Stomach (tissue), 9 donors: ENCODE results near the gene ZFP1. TPM values are rescaled to one million over a fixed set of nuclear protein-coding genes. Genes with fewer than 3 reads are reported as not detected.

Experiments used
- DNase-seq, 2 donors: peaks; one replicate each; pipeline versions ENCODE4 v3.0.0 to v3.0.0-alpha.2; 2013 to 2019
- H3K27ac ChIP-seq, 5 donors: fragments of 200-600 bp in 4 of 5; sonication (generic) in 4 of 5; one replicate each; pipeline ENCODE4 v1.5.1; 2013 to 2019; ENCODE audit warnings: mild to moderate bottlenecking in 1 of 5, moderate library complexity in 1 of 5
- H3K27me3 ChIP-seq, 3 donors: fragments of 200-600 bp; sonication (generic); one replicate each; pipeline ENCODE4 v1.5.1; 2017 to 2019; ENCODE audit warnings: mixed run types in 1 of 3
- H3K36me3 ChIP-seq, 4 donors: fragments of 200-600 bp; sonication (generic); 1 replicate in 3 of 4; 2 replicates in 1 of 4; pipeline ENCODE4 v1.5.1; 2016 to 2019
- H3K4me1 ChIP-seq, 4 donors: fragments of 200-600 bp; sonication (generic); one replicate each; pipeline ENCODE4 v1.5.1; 2016 to 2019
- H3K4me3 ChIP-seq, 4 donors: fragments of 200-600 bp; sonication (generic) in 3 of 4; one replicate each; pipeline ENCODE4 v1.5.1; 2016 to 2019; ENCODE audit warnings: mild to moderate bottlenecking in 1 of 4
- H3K9me3 ChIP-seq, 4 donors: fragments of 200-600 bp; sonication (generic); one replicate each; pipeline ENCODE4 v1.5.1; 2016 to 2019
- CTCF ChIP-seq, 7 experiments: fragments of 450-650 bp in 4 of 7; fragments of 200-600 bp in 3 of 7; sonication (generic) in 3 of 7; IDR thresholded peaks; one replicate each; pipeline ENCODE4 v1.5.1; 2016 to 2019; ENCODE audit warnings: antibody characterized with exemption in 7 of 7, control low read depth in 2 of 7, mild to moderate bottlenecking in 1 of 7
- EP300 ChIP-seq: sonication (generic); formaldehyde crosslinking; IDR thresholded peaks from one replicate; pipeline ENCODE4 v1.6.1; 2017; ENCODE audit warnings: antibody characterized with exemption
- POLR2A ChIP-seq, 4 donors: fragments of 450-650 bp; IDR thresholded peaks; one replicate each; pipeline ENCODE4 v1.6.1; 2016; ENCODE audit warnings: antibody characterized with exemption in 4 of 4, control low read depth in 2 of 4, mild to moderate bottlenecking in 1 of 4, moderate library complexity in 1 of 4
- POLR2AphosphoS5 ChIP-seq, 3 donors: sonication (generic); formaldehyde crosslinking; IDR thresholded peaks; one replicate each; pipeline ENCODE4 v1.6.1; 2016; ENCODE audit warnings: antibody characterized with exemption in 3 of 3
- WGBS, 5 donors: extraction: QIAGEN DNeasy Blood & Tissue Kit in 3 of 5; methylation state at CpG; one replicate each; pipeline versions ENCODE4 v1.1.5 to v1.1.7; 2013 to 2018; 5-methylcytosine and 5-hydroxymethylcytosine counted together
- intact Hi-C: fragments of 100-400 bp; cut with DNase I; formaldehyde crosslinking; loops from one replicate; pipeline ENCODE4 v1.15.1; 2023; ENCODE audit warnings: low total_unique reads
- polyA plus RNA-seq, 3 donors: library from polyadenylated mRNA; stranded (reverse); fragments of 200-250 nt; gene quantifications; one replicate each; pipeline ENCODE4 v1.2.3, GENCODE V29; 2013
- total RNA-seq, 5 donors: library from RNA; depleted of rRNA; stranded (reverse); fragments of >200 nt; gene quantifications; one replicate each; pipeline versions ENCODE4 v1.1.0 to v1.2.3, GENCODE V29; 2014 to 2016
- donor health status: healthy with polysubstance abuse.
- donor health status: Bipolar disorder and iron deficiency.
- donor health status: healthy.

ZFP1 gene
- total and polyA plus RNA-seq, 8 donors, result 2.7 to 29.2 (median 5.2) TPM; not detected in 1

- H3K4me3 ChIP-seq, result no peak overlapping the region
- intact Hi-C loops, result no loop called here
- H3K27ac ChIP-seq, result no peak overlapping the region
- H3K9me3 ChIP-seq, result peaks cover 17 to 99% (median 57%) of the 10 kb centered on the region in 4 donors
- DNase-seq, result no peak
- H3K27me3 ChIP-seq, result no peaks in the 10 kb centered on the region
- no peaks in the 10 kb centered on the region for H3K4me1 ChIP-seq
- peaks cover 32 to 72% (median 59%) of the 10 kb centered on the region in 4 donors for H3K36me3 ChIP-seq
- 88 to 98% (median 97%) methylated on average over 10 of the region's 10 CpGs for WGBS, 5 donors
- TF ChIP-seq POLR2A (IDR thresholded peaks at IDR 0.05) (no peak), CTCF (IDR thresholded peaks at IDR 0.05) (no peak), EP300 (no peak), POLR2AphosphoS5 (IDR thresholded peaks at IDR 0.05) (no peak)
Measured at GRCh38 chr16:75169899-75170405, 21.6 kb downstream of the ZFP1 start.

- no peaks in the 10 kb centered on the region for H3K4me1 ChIP-seq
- TF ChIP-seq CTCF (IDR thresholded peaks at IDR 0.05), result no peak
- no peak for TF ChIP-seq POLR2AphosphoS5 (IDR thresholded peaks at IDR 0.05)
- no peak for TF ChIP-seq EP300
- no peak for TF ChIP-seq POLR2A (IDR thresholded peaks at IDR 0.05)
- peaks cover 31 to 99% (median 66%) of the 10 kb centered on the region in 4 donors for H3K9me3 ChIP-seq
- WGBS, 5 donors, result 92 to 100% (median 97%) methylated on average over 4 of the region's 4 CpGs
- intact Hi-C loops, result no loop called here
- H3K36me3 ChIP-seq, result peaks cover 24 to 51% (median 36%) of the 10 kb centered on the region in 4 donors
- DNase-seq, result no peak
- no peak overlapping the region for H3K27ac ChIP-seq
- no peaks in the 10 kb centered on the region for H3K27me3 ChIP-seq
- no peak overlapping the region for H3K4me3 ChIP-seq
Measured at GRCh38 chr16:75172578-75172977, 24.3 kb downstream of the ZFP1 start.

- DNase-seq, result no peak
- H3K9me3 ChIP-seq, result peaks cover 16 to 74% (median 48%) of the 10 kb centered on the region in 4 donors
- 90 to 95% (median 93%) methylated on average over 3 of the region's 3 CpGs; no CpG with 5 or more reads in 1 of the 5 donors for WGBS, 5 donors
- H3K36me3 ChIP-seq, result peaks cover 4 to 26% (median 11%) of the 10 kb centered on the region in 4 donors
- TF ChIP-seq EP300 (no peak), POLR2AphosphoS5 (IDR thresholded peaks at IDR 0.05) (no peak), CTCF (IDR thresholded peaks at IDR 0.05) (no peak), POLR2A (IDR thresholded peaks at IDR 0.05) (no peak)
- H3K27me3 ChIP-seq, result no peaks in the 10 kb centered on the region
- H3K27ac ChIP-seq, result no peak overlapping the region
- intact Hi-C loops, result no loop called here
- H3K4me3 ChIP-seq, result no peak overlapping the region
- no peaks in the 10 kb centered on the region for H3K4me1 ChIP-seq
Measured at GRCh38 chr16:75175074-75175473, 26.8 kb downstream of the ZFP1 start.

- H3K4me1 ChIP-seq, result no peaks in the 10 kb centered on the region
- no peak overlapping the region for H3K4me3 ChIP-seq
- intact Hi-C loops, result no loop called here
- no peaks in the 10 kb centered on the region for H3K27me3 ChIP-seq
- H3K36me3 ChIP-seq, result peaks cover 0 to 11% (median 0%) of the 10 kb centered on the region in 4 donors
- DNase-seq, result no peak
- H3K27ac ChIP-seq, result no peak overlapping the region
- 92 to 100% (median 97%) methylated on average over 2 of the region's 2 CpGs for WGBS, 5 donors
- TF ChIP-seq POLR2A (IDR thresholded peaks at IDR 0.05) (no peak), CTCF (IDR thresholded peaks at IDR 0.05) (no peak)
- H3K9me3 ChIP-seq, result peaks cover 7 to 55% (median 38%) of the 10 kb centered on the region in 4 donors
Measured at GRCh38 chr16:75176926-75177325, 28.6 kb downstream of the ZFP1 start.
